AG04449 (cell line): ENCODE results near the gene IFT43.
"Not testable (repeated sequence)": the region's sequence is repeated elsewhere in the genome, so short reads cannot be mapped to it uniquely, and the experiment has no call there.

Source experiments
- CTCF ChIA-PET: fragments of 350-600 bp; formaldehyde crosslinking; extraction: SDS; loops from one replicate; lab custom pipeline; 2021; ENCODE audit warnings: antibody characterized with exemption; lab: Yijun Ruan, JAX
- POLR2A ChIA-PET: fragments of 400-600, 350-600 bp; formaldehyde crosslinking; extraction: SDS; loops from one replicate; lab custom pipeline; 2020; ENCODE audit warnings: antibody characterized with exemption, inconsistent platforms; lab: Yijun Ruan, JAX
- DNase-seq: peaks from one replicate; pipeline ENCODE4 v3.0.0-alpha.2; 2010; ENCODE audit warnings: low read depth, low spot score
- H3K4me3 ChIP-seq: 2 replicates; pipeline ENCODE4 v1.5.1; 2011; ENCODE audit warnings: low read depth, mild to moderate bottlenecking, control low read depth, low read length
- CTCF ChIP-seq: IDR thresholded peaks from one replicate; pipeline ENCODE4 v1.5.1; 2011; ENCODE audit warnings: mild to moderate bottlenecking, moderate library complexity, low read length, control low read depth, inconsistent platforms; ENCODE audit not compliant: insufficient read depth; ENCODE audit errors: missing control alignments

IFT43 gene

GRCh38 chr14:75996488-75996887 lies 10.9 kb downstream of the IFT43 start:
- no peak for DNase-seq
- ChIA-PET CTCF (interaction anchor here (0.7 to 1.2 kb wide), 2 partner anchors 11 to 285 kb away, joined by 3 to 4 read pairs; no protein-coding TSS in a partner anchor), POLR2A (no interaction called here)
- TF ChIP-seq CTCF: no peak
- H3K4me3 ChIP-seq: no peak overlapping the region

- no peak overlapping the region for H3K4me3 ChIP-seq
- ChIA-PET POLR2A (no interaction called here), CTCF (interaction anchor here (0.6 to 1.5 kb wide), 3 partner anchors 290 to 388 kb away, joined by 3 read pairs; no protein-coding TSS in a partner anchor)
- no peak for DNase-seq
- TF ChIP-seq CTCF: no peak
Observed at GRCh38 chr14:75999511-76000190, 14.1 kb downstream of the IFT43 start.

GRCh38 chr14:76002383-76002782 lies 16.8 kb downstream of the IFT43 start:
- ChIA-PET POLR2A (no interaction called here), CTCF (no interaction called here)
- H3K4me3 ChIP-seq: no peak overlapping the region
- TF ChIP-seq CTCF: no peak
- DNase-seq: no peak

GRCh38 chr14:76006253-76006652 lies 20.7 kb downstream of the IFT43 start:
- ChIA-PET CTCF (interaction anchor here (0.9 to 5.3 kb wide), 3 partner anchors 12 to 297 kb away, joined by 3 to 26 read pairs (median 3); no protein-coding TSS in a partner anchor), POLR2A (no interaction called here)
- DNase-seq: no peak
- no peak overlapping the region for H3K4me3 ChIP-seq
- TF ChIP-seq CTCF: no peak

- POLR2A ChIA-PET: no interaction called here
- CTCF ChIA-PET: interaction anchor here (0.9 to 5.3 kb wide), 3 partner anchors 11 to 380 kb away, joined by 3 to 26 read pairs (median 4); no protein-coding TSS in a partner anchor
- TF ChIP-seq CTCF: no peak
- no peak overlapping the region for H3K4me3 ChIP-seq
- no peak for DNase-seq
Observed at GRCh38 chr14:76007379-76007778, 21.8 kb downstream of the IFT43 start.

GRCh38 chr14:76007852-76008251 lies 22.3 kb downstream of the IFT43 start:
- no peak for TF ChIP-seq CTCF
- DNase-seq: no peak
- ChIA-PET POLR2A (no interaction called here), CTCF (interaction anchor here (1.1 to 5.3 kb wide), 4 partner anchors 11 to 298 kb away, joined by 3 to 26 read pairs (median 4); no protein-coding TSS in a partner anchor)
- H3K4me3 ChIP-seq: no peak overlapping the region

GRCh38 chr14:76009627-76010026 lies 24.1 kb downstream of the IFT43 start:
- POLR2A ChIA-PET, H3K4me3 ChIP-seq, DNase-seq: not testable (repeated sequence)
- CTCF ChIA-PET: interaction anchor here (0.6 to 5.3 kb wide), 3 partner anchors 41 to 637 kb away, joined by 3 to 26 read pairs (median 3); no protein-coding TSS in a partner anchor
